Prostate gland (tissue), 2 donors: Measurements from ENCODE around the gene PARP9. TPM values are rescaled to one million over a fixed set of nuclear protein-coding genes. Genes with fewer than 3 reads are reported as not detected.

Experiments used
- DNase-seq: peaks from one replicate; pipeline ENCODE4 v3.0.0-alpha.2; 2019; ENCODE audit warnings: low spot score
- H3K27ac ChIP-seq, 2 donors: fragments of 200-600 bp; sonication (generic); 2 replicates each; pipeline ENCODE4 v1.5.1; 2017 to 2019
- H3K27me3 ChIP-seq: fragments of 200-600 bp; sonication (generic); replicated peaks from 2 replicates; pipeline ENCODE4 v1.5.1; 2019; ENCODE audit not compliant: insufficient read depth
- H3K36me3 ChIP-seq, 2 donors: fragments of 200-600 bp; sonication (generic); 1 replicate in 1 of 2; 2 replicates in 1 of 2; pipeline versions ENCODE4 v1.5.1 to v1.8.1; 2017 to 2019
- H3K4me1 ChIP-seq: fragments of 200-600 bp; sonication (generic); replicated peaks from 2 replicates; pipeline ENCODE4 v1.5.1; 2019
- H3K4me3 ChIP-seq, 2 donors: fragments of 200-600 bp; sonication (generic); 2 replicates each; pipeline ENCODE4 v1.5.1; 2017 to 2019
- H3K9me3 ChIP-seq: fragments of 200-600 bp; sonication (generic); 2 replicates; pipeline ENCODE4 v1.5.1; 2017
- POLR2A ChIP-seq: fragments of 450-650 bp; IDR thresholded peaks from one replicate; pipeline ENCODE4 v1.6.1; 2016; ENCODE audit warnings: antibody characterized with exemption, mild to moderate bottlenecking
- POLR2AphosphoS5 ChIP-seq: sonication (generic); formaldehyde crosslinking; IDR thresholded peaks from one replicate; pipeline ENCODE4 v1.6.1; 2017; ENCODE audit warnings: antibody characterized with exemption
- WGBS: methylation state at CpG from one replicate; pipeline ENCODE4 v1.1.5; 2018; 5-methylcytosine and 5-hydroxymethylcytosine counted together
- intact Hi-C: fragments of 100-400 bp; cut with DNase I; formaldehyde crosslinking; loops from one replicate; pipeline ENCODE4 v1.14.2; 2022
- total RNA-seq, 2 donors: library from RNA; depleted of rRNA; stranded (reverse); fragments of >200 nt; gene quantifications; one replicate each; pipeline ENCODE4 v1.1.0, GENCODE V29; 2016
- TF ChIP-seq, protein P1 (sequence below), 4 experiments: fragments of 200-600 bp in 2 of 4; fragments of 450-650 bp in 2 of 4; sonication (generic) in 2 of 4; IDR thresholded peaks; 1 replicate in 3 of 4; 2 replicates in 1 of 4; pipeline ENCODE4 v1.5.1; 2016 to 2019; ENCODE audit warnings: antibody characterized with exemption in 4 of 4, mild to moderate bottlenecking in 2 of 4, moderate library complexity in 2 of 4

PARP9 gene
- total RNA-seq: 10 to 100 TPM; 30.4 to 41.7 TPM

DNA sequence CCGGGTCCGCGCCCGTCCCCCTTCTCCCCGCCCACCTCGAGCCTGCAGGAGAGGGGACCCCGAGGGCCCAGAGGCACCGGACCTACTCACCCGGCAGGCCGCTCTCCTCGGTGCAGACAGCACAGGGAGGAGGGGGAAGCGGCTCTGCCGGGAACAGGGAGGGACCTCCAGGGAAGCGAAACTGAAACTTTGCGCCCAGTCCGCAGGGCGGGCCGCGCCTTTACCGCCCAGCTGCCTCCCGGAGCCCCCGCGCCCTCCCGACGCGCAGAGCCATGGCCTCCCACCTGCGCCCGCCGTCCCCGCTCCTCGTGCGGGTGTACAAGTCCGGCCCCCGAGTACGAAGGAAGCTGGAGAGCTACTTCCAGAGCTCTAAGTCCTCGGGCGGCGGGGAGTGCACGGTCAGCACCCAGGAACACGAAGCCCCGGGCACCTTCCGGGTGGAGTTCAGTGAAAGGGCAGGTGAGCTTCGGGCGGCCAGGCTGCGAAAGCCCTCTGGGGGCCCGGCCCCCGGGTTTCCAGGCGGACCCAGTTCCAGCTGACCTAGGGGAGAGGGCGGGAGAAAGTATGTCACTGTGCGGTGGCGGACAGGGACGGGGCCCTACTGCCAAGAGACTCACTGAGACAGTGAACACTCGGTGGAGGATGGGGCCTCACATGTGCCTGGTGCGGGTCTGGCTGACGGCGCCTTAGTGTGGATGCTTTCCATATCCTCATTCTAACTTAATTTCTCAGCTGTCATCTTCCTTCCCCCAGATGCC, at the start of gene PARP9, which contains the start of gene DTX3L:
PARP9 (minus strand) TSS at position 146 of the 758 bp plus-strand sequence. CDS start 4,680 bp downstream, outside the sequence.
DTX3L (plus strand) TSS at position 184 of the 758 bp plus-strand sequence; CDS start at position 273, 89 bp downstream.
- no peaks in the 10 kb centered on the region for H3K9me3 ChIP-seq
- H3K36me3 ChIP-seq: no peaks in the 10 kb centered on the region
- TF ChIP-seq, protein P1, sequence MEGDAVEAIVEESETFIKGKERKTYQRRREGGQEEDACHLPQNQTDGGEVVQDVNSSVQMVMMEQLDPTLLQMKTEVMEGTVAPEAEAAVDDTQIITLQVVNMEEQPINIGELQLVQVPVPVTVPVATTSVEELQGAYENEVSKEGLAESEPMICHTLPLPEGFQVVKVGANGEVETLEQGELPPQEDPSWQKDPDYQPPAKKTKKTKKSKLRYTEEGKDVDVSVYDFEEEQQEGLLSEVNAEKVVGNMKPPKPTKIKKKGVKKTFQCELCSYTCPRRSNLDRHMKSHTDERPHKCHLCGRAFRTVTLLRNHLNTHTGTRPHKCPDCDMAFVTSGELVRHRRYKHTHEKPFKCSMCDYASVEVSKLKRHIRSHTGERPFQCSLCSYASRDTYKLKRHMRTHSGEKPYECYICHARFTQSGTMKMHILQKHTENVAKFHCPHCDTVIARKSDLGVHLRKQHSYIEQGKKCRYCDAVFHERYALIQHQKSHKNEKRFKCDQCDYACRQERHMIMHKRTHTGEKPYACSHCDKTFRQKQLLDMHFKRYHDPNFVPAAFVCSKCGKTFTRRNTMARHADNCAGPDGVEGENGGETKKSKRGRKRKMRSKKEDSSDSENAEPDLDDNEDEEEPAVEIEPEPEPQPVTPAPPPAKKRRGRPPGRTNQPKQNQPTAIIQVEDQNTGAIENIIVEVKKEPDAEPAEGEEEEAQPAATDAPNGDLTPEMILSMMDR (IDR thresholded peaks at IDR 0.05): no peak
- TF ChIP-seq POLR2A (peak; percentile 82), POLR2AphosphoS5 (peak; percentile 65)
- peaks cover 7% of the 10 kb centered on the region for H3K4me1 ChIP-seq
- under 1% methylated on average over 48 of the region's 56 CpGs for WGBS
- peak within 1 kb of the TSS; percentile 76 to 78 for H3K4me3 ChIP-seq
- H3K27me3 ChIP-seq: no peaks in the 10 kb centered on the region
- H3K27ac ChIP-seq: peak within 1 kb of the TSS; percentile 96
- intact Hi-C loops: loop anchor here (5.0 kb wide), 1 partner anchor 233 kb away; the partner anchor contains the start of gene SLC49A4
- peak; percentile 81 for DNase-seq

DNA sequence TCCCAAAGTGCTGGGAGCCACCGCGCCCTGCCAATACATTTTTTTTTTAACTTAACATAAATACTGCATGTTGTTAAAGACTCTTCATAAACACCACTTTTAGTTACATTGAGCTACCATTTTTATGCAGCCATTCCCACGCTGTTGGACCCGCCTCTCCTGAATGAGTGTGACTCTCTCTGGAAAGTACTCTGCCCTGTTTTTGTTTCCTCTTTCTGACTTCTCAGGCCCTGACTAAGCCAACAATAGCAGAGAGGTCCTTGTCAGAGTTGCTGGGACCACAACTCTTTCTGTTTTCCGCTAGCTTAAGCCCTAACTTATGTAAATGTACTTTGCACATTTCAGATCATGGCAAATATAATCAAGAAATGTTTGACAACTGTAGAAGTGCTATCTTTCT, 48.6 kb upstream of the PARP9 start:
- no peaks in the 10 kb centered on the region for H3K4me1 ChIP-seq
- 92% methylated on average over 5 of the region's 5 CpGs for WGBS
- H3K27ac ChIP-seq: no peak overlapping the region
- H3K4me3 ChIP-seq: no peak overlapping the region
- DNase-seq: no peak
- TF ChIP-seq POLR2AphosphoS5: no peak
- TF ChIP-seq, protein P1 (IDR thresholded peaks at IDR 0.05): no peak
- TF ChIP-seq POLR2A: no peak
- intact Hi-C loops: no loop called here
- H3K36me3 ChIP-seq: no peaks in the 10 kb centered on the region
- no peaks in the 10 kb centered on the region for H3K9me3 ChIP-seq
- H3K27me3 ChIP-seq: no peaks in the 10 kb centered on the region

DNA sequence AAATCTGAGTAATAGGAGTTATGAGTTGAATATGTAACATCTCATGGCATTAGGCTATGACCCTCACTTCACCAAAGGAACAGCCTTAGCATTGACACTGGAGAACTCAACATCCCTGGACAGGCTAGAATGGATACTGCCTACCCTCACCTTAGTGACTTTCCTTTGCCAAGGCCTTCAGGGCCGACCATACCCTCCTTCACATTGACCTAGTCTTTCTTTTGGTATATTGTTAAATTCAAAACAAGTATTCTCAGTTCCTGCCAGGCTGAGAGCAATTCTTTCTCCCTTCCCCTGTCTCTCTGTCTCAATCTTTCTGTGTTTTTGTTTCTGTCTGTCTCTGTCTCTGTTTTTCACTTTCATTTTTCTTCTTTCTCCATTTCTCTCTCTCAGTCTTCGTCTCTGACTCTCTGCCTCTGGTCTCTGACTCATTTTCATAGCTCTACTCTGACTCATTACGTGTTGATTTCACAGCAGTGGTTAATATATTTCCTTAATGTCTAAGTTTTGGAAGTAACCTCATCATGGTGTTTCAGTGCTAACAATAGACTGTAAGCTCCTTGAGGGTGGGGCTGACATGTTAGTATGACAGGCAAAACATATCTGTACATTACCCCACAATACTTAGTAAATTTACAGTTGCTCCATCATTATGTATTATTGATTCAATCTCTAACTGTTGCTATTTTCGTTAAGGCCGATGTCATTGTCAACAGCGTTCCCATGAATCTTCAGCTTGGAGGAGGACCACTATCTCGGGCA, 45.9 kb upstream of the PARP9 start:
- Histone ChIP-seq H3K27ac (no peak overlapping the region), H3K36me3 (no peaks in the 10 kb centered on the region), H3K27me3 (no peaks in the 10 kb centered on the region), H3K9me3 (no peaks in the 10 kb centered on the region), H3K4me1 (no peaks in the 10 kb centered on the region), H3K4me3 (no peak overlapping the region)
- no peak for DNase-seq
- intact Hi-C loops: no loop called here
- TF ChIP-seq POLR2AphosphoS5: no peak
- 92% methylated on average over 7 of the region's 7 CpGs for WGBS

DNA sequence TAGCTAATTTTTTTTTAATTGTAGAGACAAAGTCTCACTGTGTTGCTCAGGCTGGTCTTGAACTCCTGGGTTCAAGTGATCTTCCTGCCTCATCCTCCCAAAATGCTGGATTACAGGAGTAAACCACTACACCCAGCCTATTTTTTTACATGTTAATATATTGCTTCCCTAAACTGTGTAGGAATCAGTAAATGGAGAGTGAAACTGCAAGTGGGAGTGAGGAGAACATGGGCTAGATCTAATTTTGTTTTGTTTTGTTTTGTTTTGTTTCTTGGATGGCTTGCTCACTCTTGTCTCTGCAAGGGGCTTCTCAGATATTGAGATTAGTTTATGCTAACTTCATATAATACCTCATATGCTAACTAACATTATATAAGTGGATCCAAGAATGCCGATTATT, 44.8 kb upstream of the PARP9 start:
- H3K4me3 ChIP-seq: no peak overlapping the region
- no peaks in the 10 kb centered on the region for H3K9me3 ChIP-seq
- H3K36me3 ChIP-seq: no peaks in the 10 kb centered on the region
- DNase-seq: no peak
- TF ChIP-seq POLR2A: no peak
- TF ChIP-seq POLR2AphosphoS5: no peak
- TF ChIP-seq, protein P1 (IDR thresholded peaks at IDR 0.05): no peak
- intact Hi-C loops: no loop called here
- WGBS: 97% methylated on average over 1 of the region's 1 CpG
- no peak overlapping the region for H3K27ac ChIP-seq
- H3K4me1 ChIP-seq: no peaks in the 10 kb centered on the region
- H3K27me3 ChIP-seq: no peaks in the 10 kb centered on the region

DNA sequence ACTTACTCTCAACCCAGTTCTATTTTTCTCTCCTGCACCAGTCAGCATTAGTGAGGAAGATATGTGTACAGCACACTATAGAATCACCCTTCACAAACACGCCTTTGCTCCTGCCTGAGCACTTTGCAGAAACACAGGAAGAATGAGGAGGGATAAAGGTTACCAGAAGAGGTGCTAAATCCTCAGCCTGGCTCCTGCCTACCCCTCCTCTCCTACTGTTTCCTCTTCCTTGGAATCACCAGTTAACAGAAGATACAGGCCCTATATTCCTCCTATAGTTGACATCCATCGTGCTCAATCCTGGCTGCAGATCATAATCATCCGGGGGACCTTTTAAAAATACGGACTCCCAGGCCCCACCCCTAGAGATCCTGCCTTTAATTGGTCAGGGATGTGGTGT, 42.2 kb upstream of the PARP9 start:
- DNase-seq: no peak
- TF ChIP-seq, protein P1 (IDR thresholded peaks at IDR 0.05): no peak
- TF ChIP-seq POLR2AphosphoS5: no peak
- no peak for TF ChIP-seq POLR2A
- Histone ChIP-seq H3K9me3 (no peaks in the 10 kb centered on the region), H3K27ac (peak overlapping the region in 1 of 2 donors; percentile 33), H3K4me3 (no peak overlapping the region), H3K4me1 (no peaks in the 10 kb centered on the region), H3K27me3 (no peaks in the 10 kb centered on the region), H3K36me3 (no peaks in the 10 kb centered on the region)
- 43% methylated on average over 4 of the region's 4 CpGs for WGBS
- intact Hi-C loops: no loop called here
